Karpas-422 (cell line): Measurements from ENCODE around the gene DENND6A. TPM values are rescaled to one million over a fixed set of nuclear protein-coding genes. Genes with fewer than 3 reads are reported as not detected.
"Not testable (repeated sequence)": the region's sequence is repeated elsewhere in the genome, so short reads cannot be mapped to it uniquely, and the experiment has no call there.

Source experiments
- DNase-seq: peaks from one replicate; pipeline ENCODE4 v3.0.0-alpha.2; 2015
- H2AFZ ChIP-seq: fragments of 200-600 bp; sonication (generic); 2 replicates; pipeline ENCODE4 v1.6.1; 2014; ENCODE audit warnings: antibody characterized with exemption, low read length, mixed read lengths
- H3K27ac ChIP-seq: fragments of 200-600 bp; sonication (generic); 2 replicates; pipeline ENCODE4 v1.5.1; 2014; ENCODE audit warnings: mild to moderate bottlenecking, low read length, moderate library complexity
- H3K27me3 ChIP-seq: fragments of 200-600 bp; sonication (generic); 2 replicates; pipeline ENCODE4 v1.6.1; 2014; ENCODE audit warnings: low read length, mixed read lengths
- H3K36me3 ChIP-seq: fragments of 200-600 bp; sonication (generic); 2 replicates; pipeline ENCODE4 v1.6.1; 2014; ENCODE audit warnings: low read length, mixed read lengths; ENCODE audit not compliant: insufficient read depth
- H3K4me1 ChIP-seq: fragments of 200-600 bp; sonication (generic); 2 replicates; pipeline ENCODE4 v1.6.1; 2014; ENCODE audit warnings: mild to moderate bottlenecking, low read length, mixed read lengths
- H3K4me2 ChIP-seq: fragments of 200-600 bp; sonication (generic); 2 replicates; pipeline ENCODE4 v1.6.1; 2014; ENCODE audit warnings: low read length, low read depth, mild to moderate bottlenecking; ENCODE audit not compliant: poor library complexity, severe bottlenecking
- H3K4me3 ChIP-seq: fragments of 200-600 bp; sonication (generic); 2 replicates; pipeline ENCODE4 v1.5.1; 2014; ENCODE audit warnings: mild to moderate bottlenecking, antibody characterized with exemption, low read length, mixed read lengths
- H3K79me2 ChIP-seq: fragments of 200-600 bp; sonication (generic); 2 replicates; pipeline ENCODE4 v1.6.1; 2014; ENCODE audit warnings: mild to moderate bottlenecking, low read length, mixed read lengths
- H3K9ac ChIP-seq: fragments of 200-600 bp; sonication (generic); 2 replicates; pipeline ENCODE4 v1.6.0; 2014; ENCODE audit warnings: low read length
- H3K9me2 ChIP-seq: fragments of 200-600 bp; sonication (generic), shearing (Covaris generic); replicated peaks from 2 replicates; pipeline ENCODE4 v1.6.0; 2014; ENCODE audit warnings: mild to moderate bottlenecking, low read length, moderate library complexity; ENCODE audit not compliant: insufficient read depth
- H3K9me3 ChIP-seq: fragments of 300-700, 200-600 bp; sonication (generic); 2 replicates; pipeline ENCODE4 v1.6.1; 2014; ENCODE audit warnings: low read length, mixed read lengths
- H4K20me1 ChIP-seq: fragments of 200-600 bp; sonication (generic); 2 replicates; pipeline ENCODE4 v1.6.1; 2014; ENCODE audit warnings: mild to moderate bottlenecking, antibody characterized with exemption, low read length, low read depth; ENCODE audit not compliant: insufficient read depth
- total RNA-seq: library from RNA; depleted of rRNA; stranded (reverse); fragments of >200 nt; shearing (Covaris generic); gene quantifications from 2 replicates; pipeline ENCODE4 v1.2.3, GENCODE V29; 2014; ENCODE audit warnings: low replicate concordance

The DENND6A gene
- total RNA-seq, 1 experiment from 2014 or later, result 61.4 TPM

GRCh38 chr3:57652203-57652602 lies 40.7 kb downstream of the DENND6A start:
- no peaks in the 10 kb centered on the region for H3K9me2 ChIP-seq
- H3K79me2 ChIP-seq, result peaks cover 35% of the 10 kb centered on the region
- H3K4me3 ChIP-seq, result no peak overlapping the region
- H3K9me3 ChIP-seq, result no peaks in the 10 kb centered on the region
- H3K36me3 ChIP-seq, result peaks cover 34% of the 10 kb centered on the region
- H3K9ac ChIP-seq, result no peak overlapping the region
- no peak overlapping the region for H3K27ac ChIP-seq
- 0 out of 2 replicates have a peak, but pooled peaks cover 3% of the 10 kb centered on the region for H4K20me1 ChIP-seq
- H3K4me2 ChIP-seq, result no peak overlapping the region
- H3K4me1 ChIP-seq, result peaks cover 10% of the 10 kb centered on the region
- DNase-seq, result no peak
- no peak overlapping the region for H2AFZ ChIP-seq
- no peaks in the 10 kb centered on the region for H3K27me3 ChIP-seq

GRCh38 chr3:57647292-57647940 lies 45.5 kb downstream of the DENND6A start:
- H3K4me1 ChIP-seq, result peaks cover 10% of the 10 kb centered on the region
- no peaks in the 10 kb centered on the region for H3K9me2 ChIP-seq
- H2AFZ ChIP-seq, result no peak overlapping the region
- no peaks in the 10 kb centered on the region for H3K9me3 ChIP-seq
- no peaks in the 10 kb centered on the region for H3K27me3 ChIP-seq
- H3K27ac ChIP-seq, result no peak overlapping the region; the same call in 1 of the 2 replicates
- H3K36me3 ChIP-seq, result peaks cover 38% of the 10 kb centered on the region
- no peak for DNase-seq
- no peak overlapping the region for H3K4me3 ChIP-seq
- no peak overlapping the region for H3K9ac ChIP-seq
- H3K4me2 ChIP-seq, result no peak overlapping the region
- 0 out of 2 replicates have a peak, but pooled peaks cover 3% of the 10 kb centered on the region for H4K20me1 ChIP-seq
- H3K79me2 ChIP-seq, result peaks cover 40% of the 10 kb centered on the region

- Histone ChIP-seq H3K27ac (no peak overlapping the region; the same call in 1 of the 2 replicates), H3K4me2 (no peak overlapping the region), H3K4me3 (no peak overlapping the region), H3K9me2 (no peaks in the 10 kb centered on the region), H4K20me1 (0 out of 2 replicates have a peak, but pooled peaks cover 3% of the 10 kb centered on the region), H3K27me3 (no peaks in the 10 kb centered on the region), H3K4me1 (peaks cover 10% of the 10 kb centered on the region), H3K36me3 (peaks cover 39% of the 10 kb centered on the region), H3K79me2 (peaks cover 37% of the 10 kb centered on the region), H2AFZ (no peak overlapping the region), H3K9ac (no peak overlapping the region), H3K9me3 (no peaks in the 10 kb centered on the region)
- DNase-seq, result peak; percentile 49
Measured at GRCh38 chr3:57646723-57647122, 46.2 kb downstream of the DENND6A start.

GRCh38 chr3:57644740-57645139 lies 48.1 kb downstream of the DENND6A start:
- DNase-seq, result no peak
- Histone ChIP-seq H3K4me1 (peaks cover 10% of the 10 kb centered on the region), H3K4me3 (no peak overlapping the region), H3K27ac (no peak overlapping the region), H3K4me2 (no peak overlapping the region), H3K36me3 (peaks cover 37% of the 10 kb centered on the region), H2AFZ (no peak overlapping the region), H3K27me3 (no peaks in the 10 kb centered on the region), H3K9me3 (no peaks in the 10 kb centered on the region), H4K20me1 (0 out of 2 replicates have a peak, but pooled peaks cover 3% of the 10 kb centered on the region), H3K9ac (no peak overlapping the region), H3K9me2 (no peaks in the 10 kb centered on the region), H3K79me2 (peaks cover 28% of the 10 kb centered on the region)

- H3K4me1 ChIP-seq, result no peaks in the 10 kb centered on the region
- H4K20me1 ChIP-seq, result no peaks in the 10 kb centered on the region
- H3K27me3 ChIP-seq, result no peaks in the 10 kb centered on the region
- H3K9ac ChIP-seq, result no peak overlapping the region
- H3K36me3 ChIP-seq, result peaks cover 38% of the 10 kb centered on the region
- DNase-seq, result no peak
- no peak overlapping the region for H3K4me3 ChIP-seq
- H3K79me2 ChIP-seq, result peaks cover 8% of the 10 kb centered on the region
- H3K4me2 ChIP-seq, result no peak overlapping the region
- H3K27ac ChIP-seq, result no peak overlapping the region
- no peaks in the 10 kb centered on the region for H3K9me3 ChIP-seq
- H2AFZ ChIP-seq, result no peak overlapping the region
- H3K9me2 ChIP-seq, result no peaks in the 10 kb centered on the region
Measured at GRCh38 chr3:57637391-57637790, 55.5 kb downstream of the DENND6A start.

- not testable (repeated sequence) for H3K9ac ChIP-seq, H3K9me3 ChIP-seq, DNase-seq, H2AFZ ChIP-seq, H3K4me1 ChIP-seq, H3K4me2 ChIP-seq, H4K20me1 ChIP-seq, H3K27me3 ChIP-seq, H3K4me3 ChIP-seq, H3K27ac ChIP-seq, H3K9me2 ChIP-seq
- H3K36me3 ChIP-seq, result peaks cover 41% of the 10 kb centered on the region
- H3K79me2 ChIP-seq, result peaks cover 12% of the 10 kb centered on the region
Measured at GRCh38 chr3:57634259-57634658, 58.6 kb downstream of the DENND6A start.

- Histone ChIP-seq H3K9ac (no peak overlapping the region), H2AFZ (no peak overlapping the region), H3K4me2 (no peak overlapping the region), H3K4me3 (no peak overlapping the region), H3K79me2 (0 out of 2 replicates have a peak, but pooled peaks cover 4% of the 10 kb centered on the region), H3K9me3 (no peaks in the 10 kb centered on the region), H3K9me2 (no peaks in the 10 kb centered on the region), H3K27me3 (no peaks in the 10 kb centered on the region), H3K27ac (no peak overlapping the region), H4K20me1 (no peaks in the 10 kb centered on the region), H3K4me1 (no peaks in the 10 kb centered on the region), H3K36me3 (peaks cover 61% of the 10 kb centered on the region)
- no peak for DNase-seq
Measured at GRCh38 chr3:57627976-57628375, 64.9 kb downstream of the DENND6A start.

- H4K20me1 ChIP-seq, result no peaks in the 10 kb centered on the region
- no peaks in the 10 kb centered on the region for H3K9me3 ChIP-seq
- H3K27ac ChIP-seq, result no peak overlapping the region
- no peak overlapping the region for H3K4me2 ChIP-seq
- no peak overlapping the region for H3K9ac ChIP-seq
- H2AFZ ChIP-seq, result no peak overlapping the region
- H3K4me1 ChIP-seq, result no peaks in the 10 kb centered on the region
- no peak overlapping the region for H3K4me3 ChIP-seq
- no peaks in the 10 kb centered on the region for H3K9me2 ChIP-seq
- H3K36me3 ChIP-seq, result peaks cover 53% of the 10 kb centered on the region
- H3K79me2 ChIP-seq, result 0 out of 2 replicates have a peak, but pooled peaks cover 3% of the 10 kb centered on the region
- DNase-seq, result no peak
- no peaks in the 10 kb centered on the region for H3K27me3 ChIP-seq
Measured at GRCh38 chr3:57624801-57625200, 68.1 kb downstream of the DENND6A start.
